Nucleus accumbens (tissue), 56 donors: ENCODE results near the gene TSC1.

ENCODE experiments used
- DNase-seq, 56 donors: peaks; one replicate each; lab custom pipeline; 2025; lab: John Stamatoyannopoulos, UW

TSC1 gene

DNA sequence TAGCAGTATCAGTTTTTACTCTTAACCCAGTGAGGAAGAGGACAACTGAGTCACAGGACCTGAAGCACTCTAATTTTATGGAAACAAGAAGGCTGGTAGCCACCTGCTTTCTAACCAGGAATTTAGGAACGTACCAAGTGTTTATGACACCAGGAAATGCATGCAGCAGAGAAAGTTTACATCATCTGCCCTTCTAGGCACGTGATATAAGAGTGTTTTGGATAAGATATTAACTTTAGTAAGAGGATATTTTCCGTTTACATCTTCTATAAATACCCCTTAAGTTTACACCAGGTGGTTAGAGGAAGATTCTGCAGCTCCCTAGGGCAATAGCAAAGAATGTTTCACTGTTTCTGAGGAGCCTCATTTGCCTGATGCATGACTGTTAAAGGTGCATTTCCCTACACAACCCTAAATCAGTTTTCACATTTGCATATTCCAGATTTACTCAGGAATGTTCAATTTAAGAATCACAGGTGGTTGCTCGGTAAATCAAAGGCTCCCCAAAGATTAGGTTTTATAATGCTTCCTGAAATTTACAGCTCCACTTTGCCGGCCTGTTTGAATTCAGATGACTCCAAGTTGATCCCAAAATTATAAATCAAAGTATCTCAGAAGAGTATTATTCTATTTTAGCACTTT lies 1.8 kb downstream of the TSC1 start:
- DNase-seq: no peak

DNA sequence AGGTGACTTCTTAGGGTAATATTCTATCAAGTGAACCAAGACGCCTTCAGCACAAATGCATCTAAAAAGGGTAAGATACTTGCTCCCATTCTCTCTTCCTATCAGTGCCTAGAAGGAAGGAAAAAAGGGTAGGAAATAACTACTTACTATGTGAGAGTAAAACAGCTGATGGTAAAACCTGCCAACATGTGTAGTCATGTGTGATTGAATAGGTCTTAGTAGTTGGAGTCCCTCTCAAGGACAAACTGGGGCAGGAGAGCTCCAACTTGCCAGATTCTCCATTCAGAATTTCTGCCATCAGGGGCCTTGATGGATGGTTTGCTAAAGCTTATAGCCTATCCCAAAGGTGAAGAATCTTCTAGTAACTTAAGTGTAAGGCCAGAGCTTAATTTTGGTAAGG lies 5.2 kb downstream of the TSC1 start:
- DNase-seq: no peak

GRCh38 chr9:132937463-132937901 lies 6.9 kb downstream of the TSC1 start:
- DNase-seq: no peak

DNA sequence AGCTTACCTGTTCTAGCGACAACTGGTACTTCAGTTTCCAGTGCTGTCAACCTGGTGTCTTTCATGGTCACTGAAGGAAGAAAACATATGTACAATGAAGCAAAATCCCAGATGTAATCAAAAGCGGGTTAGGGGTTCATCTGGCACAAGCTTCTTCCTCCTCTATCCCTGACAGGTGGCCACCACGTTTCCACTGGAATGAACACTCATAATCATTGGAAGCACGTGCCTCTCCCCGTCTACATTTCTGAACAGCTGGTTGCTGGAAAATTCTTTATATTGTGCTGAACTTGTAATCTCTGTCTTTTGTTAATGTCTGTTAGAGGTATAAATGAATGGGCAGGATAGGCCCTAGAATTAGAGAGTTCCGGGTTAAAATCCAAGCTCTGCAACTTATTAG lies 9.4 kb downstream of the TSC1 start:
- DNase-seq: no peak

GRCh38 chr9:132931178-132931735 lies 13.2 kb downstream of the TSC1 start:
- DNase-seq: no peak

GRCh38 chr9:132927704-132928103 lies 16.7 kb downstream of the TSC1 start:
- no peak for DNase-seq

DNA sequence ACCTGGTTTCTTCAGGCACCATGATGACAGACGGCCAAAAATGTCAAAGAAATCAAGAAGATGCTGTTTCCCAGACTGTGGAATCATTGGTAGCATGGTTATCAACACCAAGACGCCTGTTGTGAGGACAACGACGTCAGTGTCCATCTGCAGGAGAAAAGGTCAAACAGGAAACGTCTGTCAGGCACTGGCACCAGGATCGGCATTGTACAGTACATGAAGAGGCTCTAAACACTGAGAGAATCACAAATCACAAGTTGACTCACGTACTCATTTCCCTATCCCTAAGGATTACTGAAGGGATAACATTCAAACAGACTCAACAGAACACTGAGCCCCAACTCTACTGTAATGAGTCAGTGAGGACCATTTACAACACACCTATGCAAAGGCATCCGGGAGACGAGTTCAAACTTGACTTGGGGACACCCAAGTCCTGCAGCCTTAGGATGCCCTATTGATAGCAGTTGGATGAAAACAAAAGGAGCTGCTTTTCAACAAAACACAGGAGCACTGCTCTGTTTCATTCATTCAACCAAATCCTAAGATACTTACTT lies 21.0 kb downstream of the TSC1 start:
- DNase-seq: no peak

- no peak for DNase-seq
These were observed 24.7 kb downstream of the TSC1 start for GRCh38 chr9:132919614-132920268.

GRCh38 chr9:132914924-132915323 lies 29.5 kb downstream of the TSC1 start:
- no peak for DNase-seq

DNA sequence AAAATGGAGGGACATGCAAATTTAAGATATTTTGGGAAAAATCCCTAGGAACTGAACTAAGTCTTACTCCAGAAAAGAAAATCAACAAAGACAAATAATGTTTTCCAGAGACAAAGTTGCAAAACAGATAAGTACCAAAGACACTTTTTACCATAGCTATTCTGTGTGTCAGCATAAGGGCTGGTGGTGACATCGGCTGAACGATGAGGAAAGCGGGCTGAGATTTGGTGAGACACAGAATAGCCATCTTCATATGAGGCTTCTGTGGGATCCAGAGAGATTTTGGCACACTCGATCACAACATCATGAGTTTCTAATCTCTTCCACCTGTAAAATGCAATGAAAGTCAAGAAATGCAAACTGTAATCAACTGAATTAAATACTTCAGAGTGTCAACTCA lies 32.3 kb downstream of the TSC1 start:
- DNase-seq: no peak

GRCh38 chr9:132910376-132910775 lies 34.0 kb downstream of the TSC1 start:
- no peak for DNase-seq

DNA sequence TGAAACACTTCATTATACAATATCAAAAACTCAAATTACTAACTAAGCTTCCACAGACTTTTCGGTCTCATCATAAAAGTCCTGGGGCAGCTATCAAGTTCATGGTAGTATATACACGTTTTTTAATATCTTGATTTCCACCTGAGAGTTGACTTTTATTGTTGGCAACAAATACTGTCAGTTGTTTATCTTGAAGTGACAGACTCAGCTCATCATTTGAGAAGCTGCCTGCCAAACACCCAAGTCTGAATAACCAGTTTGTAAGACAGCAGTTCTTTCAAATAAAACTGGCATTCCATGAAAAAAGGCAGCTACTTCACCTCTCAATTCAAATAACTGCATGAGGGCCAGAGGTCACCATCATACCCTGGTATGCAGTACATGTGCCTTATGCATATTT lies 35.1 kb downstream of the TSC1 start:
- DNase-seq: no peak

DNA sequence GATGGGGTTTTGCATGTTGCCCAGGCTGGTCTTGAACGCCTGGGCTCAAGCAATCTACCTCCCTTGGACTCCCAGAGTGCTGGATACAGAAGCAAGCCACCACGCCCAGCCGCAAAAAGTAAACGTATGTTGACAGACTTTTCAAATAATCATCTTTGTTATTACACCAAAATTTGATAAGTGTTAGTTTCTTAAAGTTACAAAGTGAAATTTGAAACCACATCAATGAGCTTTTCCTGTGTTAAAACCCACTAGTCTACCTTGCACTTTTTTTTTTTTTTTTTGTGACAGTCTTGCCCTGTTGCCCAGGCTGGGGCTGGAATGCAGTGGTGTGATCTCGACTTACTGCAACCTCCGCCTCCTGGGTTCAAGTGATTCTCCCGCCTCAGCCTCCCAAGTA lies 35.8 kb downstream of the TSC1 start:
- DNase-seq: no peak

DNA sequence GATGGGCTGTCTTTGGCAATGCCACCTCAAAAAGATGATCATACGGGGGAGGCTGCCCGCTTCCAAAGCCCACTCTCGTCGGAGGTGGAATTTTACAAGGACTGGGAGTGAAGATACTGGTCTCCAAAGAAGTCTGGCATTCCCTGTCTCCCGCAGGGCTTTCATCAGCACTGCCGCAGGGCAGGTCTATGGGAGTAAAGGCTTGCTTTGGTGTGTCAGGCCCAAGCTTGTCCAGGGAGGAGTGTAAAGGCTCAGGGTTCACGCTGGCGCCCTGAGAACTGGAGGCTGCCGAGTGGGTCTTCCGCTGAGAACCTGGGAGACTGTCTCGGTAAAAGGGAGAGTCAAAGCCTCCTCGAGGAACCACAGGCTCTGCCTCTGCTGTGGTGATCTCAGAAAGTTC lies 38.7 kb downstream of the TSC1 start:
- DNase-seq: no peak

GRCh38 chr9:132903574-132904492 lies 40.6 kb downstream of the TSC1 start:
- no peak for DNase-seq

- peak in 48 of 56 donors; percentile 17 to 86 (median 62) for DNase-seq
These were observed 42.3 kb downstream of the TSC1 start for GRCh38 chr9:132901858-132902831.

DNA sequence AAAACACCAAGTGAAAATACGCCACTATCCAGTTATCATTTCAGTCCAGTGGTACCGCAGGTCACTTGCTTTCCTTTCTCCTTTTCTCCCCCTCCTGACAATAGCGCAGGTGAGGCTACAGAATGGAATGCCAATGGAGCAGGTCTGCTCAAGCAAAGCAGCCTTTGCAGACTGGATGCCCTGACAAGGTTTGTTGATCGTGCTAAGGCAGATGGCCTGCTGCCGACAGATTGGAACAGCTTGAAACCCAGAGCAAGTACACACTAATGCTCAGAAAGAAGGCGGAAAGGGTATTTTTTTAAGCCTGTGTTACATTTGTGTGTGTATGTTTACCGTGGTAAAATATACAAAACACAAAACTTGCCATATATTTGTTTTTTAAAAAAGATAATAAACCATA lies 46.4 kb downstream of the TSC1 start:
- no peak for DNase-seq

- DNase-seq: peak in 48 of 56 donors; percentile 10 to 85 (median 60)
These were observed 47.5 kb downstream of the TSC1 start for GRCh38 chr9:132896906-132897305.

- peak in 1 of 56 donors; percentile 22 for DNase-seq
These were observed 48.2 kb downstream of the TSC1 start for GRCh38 chr9:132896264-132896663.
